BE2C (cell line): Measurements from ENCODE around the gene VPS37D.
"Not testable (repeated sequence)": the region's sequence is repeated elsewhere in the genome, so short reads cannot be mapped to it uniquely, and the experiment has no call there.

Experiments used
- DNase-seq: peaks from one replicate; pipeline ENCODE4 v3.0.0-alpha.2; 2020
- H3K27me3 ChIP-seq: fragments of 250-450 bp; sonication (Bioruptor Pico); 2 replicates; pipeline ENCODE4 v1.5.1; 2020; ENCODE audit warnings: mild to moderate bottlenecking
- H3K36me3 ChIP-seq: fragments of 250-450 bp; sonication (Bioruptor Pico); 2 replicates; pipeline ENCODE4 v1.5.1; 2020; ENCODE audit warnings: mild to moderate bottlenecking
- H3K4me1 ChIP-seq: fragments of 250-450 bp; sonication (Bioruptor Pico); 2 replicates; pipeline ENCODE4 v1.5.1; 2020
- H3K4me3 ChIP-seq: 2 replicates; pipeline ENCODE4 v1.5.1; 2011; ENCODE audit warnings: low read depth, low read length
- H3K9me3 ChIP-seq: fragments of 250-450 bp; sonication (Bioruptor Pico); 2 replicates; pipeline ENCODE4 v1.5.1; 2020
- CTCF ChIP-seq: IDR thresholded peaks from 2 replicates; pipeline ENCODE4 v1.5.1; 2012; ENCODE audit warnings: mild to moderate bottlenecking, low read depth, low read length

VPS37D gene

GRCh38 chr7:73717025-73717807, 49.6 kb downstream of the VPS37D start:
- Histone ChIP-seq H3K36me3 (no peaks in the 10 kb centered on the region), H3K4me1 (peaks cover 12% of the 10 kb centered on the region), H3K4me3 (no peak overlapping the region), H3K27me3 (no peaks in the 10 kb centered on the region), H3K9me3 (no peaks in the 10 kb centered on the region)
- TF ChIP-seq CTCF, result no peak
- DNase-seq, result no peak

DNA sequence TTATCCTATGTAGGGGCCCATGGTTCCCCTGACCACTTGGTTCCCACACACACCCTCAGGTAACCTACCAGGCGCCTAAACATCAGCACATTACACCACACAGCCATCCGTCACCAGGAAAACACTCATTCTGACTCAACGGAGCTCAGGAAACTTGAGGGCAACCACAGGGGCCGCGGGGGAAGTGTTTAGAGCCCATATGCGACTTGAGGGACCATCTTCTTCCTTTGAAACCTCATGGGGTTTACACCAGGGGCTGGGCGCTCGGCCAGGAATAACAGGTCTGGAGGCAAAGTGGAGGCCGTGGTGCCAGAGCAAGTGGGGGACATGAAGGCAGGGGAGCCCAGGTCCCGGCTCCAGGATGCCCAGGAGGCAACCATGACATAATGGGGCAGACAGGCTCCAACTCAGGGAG, 50.4 kb downstream of the VPS37D start:
- Histone ChIP-seq H3K4me1 (peaks cover 12% of the 10 kb centered on the region), H3K9me3 (no peaks in the 10 kb centered on the region), H3K36me3 (no peaks in the 10 kb centered on the region), H3K27me3 (no peaks in the 10 kb centered on the region), H3K4me3 (peak overlapping the region; percentile 8)
- no peak for TF ChIP-seq CTCF
- no peak for DNase-seq

GRCh38 chr7:73718438-73718881, 50.8 kb downstream of the VPS37D start:
- Histone ChIP-seq H3K9me3 (no peaks in the 10 kb centered on the region), H3K27me3 (no peaks in the 10 kb centered on the region), H3K4me3 (peak overlapping the region; percentile 81), H3K36me3 (no peaks in the 10 kb centered on the region), H3K4me1 (peaks cover 12% of the 10 kb centered on the region)
- TF ChIP-seq CTCF, result no peak
- no peak for DNase-seq

GRCh38 chr7:73718905-73719805, 51.5 kb downstream of the VPS37D start, which contains the start of gene STX1A:
Gene STX1A (minus strand): TSS chr7:73719669. CDS start chr7:73719631, 38 bp downstream.
- Histone ChIP-seq H3K36me3 (no peaks in the 10 kb centered on the region), H3K27me3 (no peaks in the 10 kb centered on the region), H3K4me1 (peaks cover 12% of the 10 kb centered on the region), H3K9me3 (no peaks in the 10 kb centered on the region), H3K4me3 (peak within 1 kb of the TSS; percentile 81)
- DNase-seq, result peak; percentile 85
- no peak for TF ChIP-seq CTCF

- Histone ChIP-seq H3K4me3 (peak overlapping the region; percentile 45), H3K36me3 (no peaks in the 10 kb centered on the region), H3K27me3 (no peaks in the 10 kb centered on the region), H3K4me1 (peaks cover 12% of the 10 kb centered on the region), H3K9me3 (no peaks in the 10 kb centered on the region)
- TF ChIP-seq CTCF, result no peak
- DNase-seq, result no peak
These were observed 52.2 kb downstream of the VPS37D start for GRCh38 chr7:73719806-73720169.

GRCh38 chr7:73720443-73720842, 52.8 kb downstream of the VPS37D start:
- H3K36me3 ChIP-seq, H3K4me3 ChIP-seq, H3K27me3 ChIP-seq, H3K9me3 ChIP-seq, DNase-seq: not testable (repeated sequence)
- H3K4me1 ChIP-seq, result peaks cover 12% of the 10 kb centered on the region
